NCI-H1105 treated with DMSO at 0.1 percent for 48 hours (cell line): ENCODE data around the gene UBE3B.
"Not testable (repeated sequence)": the region's sequence is repeated elsewhere in the genome, so short reads cannot be mapped to it uniquely, and the experiment has no call there.

ENCODE experiments used
- DNase-seq: peaks from one replicate; lab custom pipeline; 2025; lab: John Stamatoyannopoulos, UW

Gene UBE3B

GRCh38 chr12:109473526-109474270 is 3.7 kb upstream of the UBE3B start:
- DNase-seq = not testable (repeated sequence)

- DNase-seq = no peak
Observed at GRCh38 chr12:109475121-109475520, 2.3 kb upstream of the UBE3B start.

GRCh38 chr12:109475993-109476806 is 1.2 kb upstream of the UBE3B start:
- no peak for DNase-seq

GRCh38 chr12:109476807-109477184 is 638 bp upstream of the UBE3B start:
- DNase-seq = no peak

GRCh38 chr12:109477963-109478315 is 505 bp downstream of the UBE3B start:
- DNase-seq = no peak

GRCh38 chr12:109479761-109480160 is 2.3 kb downstream of the UBE3B start:
- DNase-seq = no peak

GRCh38 chr12:109480356-109480755 is 2.9 kb downstream of the UBE3B start:
- no peak for DNase-seq

- no peak for DNase-seq
Observed at GRCh38 chr12:109481863-109482262, 4.4 kb downstream of the UBE3B start.

GRCh38 chr12:109482491-109482890 is 5.1 kb downstream of the UBE3B start:
- no peak for DNase-seq

GRCh38 chr12:109482894-109483293 is 5.5 kb downstream of the UBE3B start:
- no peak for DNase-seq

GRCh38 chr12:109483346-109483745 is 5.9 kb downstream of the UBE3B start:
- no peak for DNase-seq

- DNase-seq = no peak
Observed at GRCh38 chr12:109485201-109485600, 7.8 kb downstream of the UBE3B start.

GRCh38 chr12:109487181-109488050 is 10.0 kb downstream of the UBE3B start:
- no peak for DNase-seq

GRCh38 chr12:109488051-109488665 is 10.7 kb downstream of the UBE3B start:
- no peak for DNase-seq

- no peak for DNase-seq
Observed at GRCh38 chr12:109489016-109489954, 11.9 kb downstream of the UBE3B start.

- DNase-seq = no peak
Observed at GRCh38 chr12:109489955-109490565, 12.6 kb downstream of the UBE3B start.

- DNase-seq = no peak
Observed at GRCh38 chr12:109491671-109492070, 14.2 kb downstream of the UBE3B start.

- DNase-seq = no peak
Observed at GRCh38 chr12:109492371-109492770, 14.9 kb downstream of the UBE3B start.

- DNase-seq = no peak
Observed at GRCh38 chr12:109493090-109493489, 15.7 kb downstream of the UBE3B start.

GRCh38 chr12:109493938-109494337 is 16.5 kb downstream of the UBE3B start:
- no peak for DNase-seq
